ENCODE data around the gene CLDN17.

The CLDN17 gene

DNA sequence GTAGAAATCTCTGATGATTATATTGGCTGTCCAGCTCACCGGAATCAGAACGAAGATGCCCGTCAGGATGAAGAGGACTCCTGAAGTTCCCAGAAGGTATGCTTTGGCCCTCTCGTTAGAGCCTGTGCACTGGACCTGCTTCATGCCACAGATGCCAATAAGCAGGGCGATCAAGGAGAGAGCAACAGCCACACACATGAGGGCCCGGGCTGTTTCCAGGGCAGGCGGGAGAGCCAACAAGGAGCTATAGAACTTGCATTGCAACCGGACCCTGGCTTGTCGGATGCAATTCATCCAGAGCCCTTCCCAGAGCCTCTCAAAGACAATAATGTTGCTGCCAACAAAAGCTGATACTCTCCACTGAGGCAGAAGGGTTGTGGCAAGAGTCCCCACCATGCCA lies 434 bp downstream of the CLDN17 start:
- TF ChIP-seq, protein P1, sequence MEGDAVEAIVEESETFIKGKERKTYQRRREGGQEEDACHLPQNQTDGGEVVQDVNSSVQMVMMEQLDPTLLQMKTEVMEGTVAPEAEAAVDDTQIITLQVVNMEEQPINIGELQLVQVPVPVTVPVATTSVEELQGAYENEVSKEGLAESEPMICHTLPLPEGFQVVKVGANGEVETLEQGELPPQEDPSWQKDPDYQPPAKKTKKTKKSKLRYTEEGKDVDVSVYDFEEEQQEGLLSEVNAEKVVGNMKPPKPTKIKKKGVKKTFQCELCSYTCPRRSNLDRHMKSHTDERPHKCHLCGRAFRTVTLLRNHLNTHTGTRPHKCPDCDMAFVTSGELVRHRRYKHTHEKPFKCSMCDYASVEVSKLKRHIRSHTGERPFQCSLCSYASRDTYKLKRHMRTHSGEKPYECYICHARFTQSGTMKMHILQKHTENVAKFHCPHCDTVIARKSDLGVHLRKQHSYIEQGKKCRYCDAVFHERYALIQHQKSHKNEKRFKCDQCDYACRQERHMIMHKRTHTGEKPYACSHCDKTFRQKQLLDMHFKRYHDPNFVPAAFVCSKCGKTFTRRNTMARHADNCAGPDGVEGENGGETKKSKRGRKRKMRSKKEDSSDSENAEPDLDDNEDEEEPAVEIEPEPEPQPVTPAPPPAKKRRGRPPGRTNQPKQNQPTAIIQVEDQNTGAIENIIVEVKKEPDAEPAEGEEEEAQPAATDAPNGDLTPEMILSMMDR (IDR thresholded peaks at IDR 0.05; ENCODE audit: low read depth, low read length, missing control alignments): no peak
- no peak overlapping the region for H3K4me3 ChIP-seq (replicated peaks; ENCODE audit: low read depth, low read length)
- no peak for DNase-seq (ENCODE audit: extremely low read depth, low read depth)

DNA sequence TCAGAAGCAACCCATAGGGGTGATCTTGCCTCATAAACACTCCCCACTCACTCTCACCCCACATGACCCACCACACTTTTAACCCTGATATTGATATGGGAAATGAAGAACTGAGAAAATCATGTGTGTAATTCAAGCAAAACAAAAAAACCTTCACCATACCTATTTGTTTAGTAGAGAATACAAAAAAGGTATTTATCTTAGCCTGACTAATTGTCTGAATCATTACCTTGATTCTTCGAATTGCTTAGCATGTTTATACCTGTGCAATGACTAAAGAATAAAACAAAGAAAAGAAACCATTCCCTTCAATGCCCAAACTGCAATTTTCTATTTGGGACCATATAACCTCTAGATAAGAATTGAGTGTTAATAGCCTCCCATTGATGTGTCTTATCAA lies 1.8 kb downstream of the CLDN17 start:
- no peak for DNase-seq (ENCODE audit: extremely low read depth, low read depth)
- TF ChIP-seq, protein P1 (IDR thresholded peaks at IDR 0.05; ENCODE audit: low read depth, low read length, missing control alignments): no peak
- H3K4me3 ChIP-seq (replicated peaks; ENCODE audit: low read depth, low read length): no peak overlapping the region

DNA sequence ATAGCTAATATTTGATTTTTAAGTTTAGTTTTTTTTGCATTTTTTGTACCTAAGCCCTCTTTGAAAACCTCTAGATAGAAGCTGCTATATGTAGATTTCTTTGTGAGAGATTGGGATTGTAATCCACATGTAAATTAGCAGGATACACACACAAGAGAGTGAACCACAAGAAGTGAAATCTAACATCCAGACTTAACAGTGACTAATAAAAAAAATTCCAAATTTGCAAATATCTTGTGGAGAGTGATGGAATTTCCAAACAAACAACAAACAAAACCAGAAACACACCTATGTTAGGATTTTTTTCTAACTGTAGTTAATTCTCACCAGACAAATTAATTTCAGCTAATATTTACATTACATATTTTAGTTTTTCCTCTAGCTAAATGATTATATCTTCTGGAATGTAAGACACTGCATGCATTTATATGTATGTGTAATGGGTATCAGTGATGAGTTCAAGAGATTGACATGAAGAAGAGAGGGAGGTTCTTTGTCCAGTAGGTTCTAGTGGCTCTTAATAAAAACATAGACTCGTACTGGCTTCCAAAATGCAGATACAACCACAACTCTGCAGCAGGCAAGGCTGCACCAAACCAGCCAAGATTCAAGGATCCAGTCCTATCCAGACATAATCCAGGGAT lies 12.8 kb downstream of the CLDN17 start:
- TF ChIP-seq, protein P1 (IDR thresholded peaks at IDR 0.05; ENCODE audit: low read depth, low read length, missing control alignments): no peak
- no peak overlapping the region for H3K4me3 ChIP-seq (replicated peaks; ENCODE audit: low read depth, low read length)
- DNase-seq (ENCODE audit: extremely low read depth, low read depth): no peak

DNA sequence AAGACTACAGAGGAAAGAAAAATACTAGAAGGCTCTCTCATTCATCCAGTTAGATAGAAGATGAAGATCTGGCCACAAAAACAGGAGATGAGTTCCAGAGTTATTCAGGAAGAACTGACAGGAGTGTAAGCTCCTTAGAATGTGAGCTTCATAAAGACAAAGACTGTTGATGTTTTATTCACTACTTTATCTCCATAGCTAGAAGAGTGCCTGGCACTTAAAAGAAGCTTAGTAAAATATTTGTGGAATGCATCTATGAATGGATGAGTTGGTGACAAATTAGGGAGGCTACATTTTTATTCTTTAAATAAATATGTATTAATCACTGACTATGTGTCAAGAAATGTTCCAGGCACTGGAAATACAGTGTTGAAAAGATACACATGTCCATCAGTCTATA lies 13.8 kb downstream of the CLDN17 start:
- H3K4me3 ChIP-seq (replicated peaks; ENCODE audit: low read depth, low read length): no peak overlapping the region
- DNase-seq (ENCODE audit: extremely low read depth, low read depth): no peak
- TF ChIP-seq, protein P1 (IDR thresholded peaks at IDR 0.05; ENCODE audit: low read depth, low read length, missing control alignments): no peak

DNA sequence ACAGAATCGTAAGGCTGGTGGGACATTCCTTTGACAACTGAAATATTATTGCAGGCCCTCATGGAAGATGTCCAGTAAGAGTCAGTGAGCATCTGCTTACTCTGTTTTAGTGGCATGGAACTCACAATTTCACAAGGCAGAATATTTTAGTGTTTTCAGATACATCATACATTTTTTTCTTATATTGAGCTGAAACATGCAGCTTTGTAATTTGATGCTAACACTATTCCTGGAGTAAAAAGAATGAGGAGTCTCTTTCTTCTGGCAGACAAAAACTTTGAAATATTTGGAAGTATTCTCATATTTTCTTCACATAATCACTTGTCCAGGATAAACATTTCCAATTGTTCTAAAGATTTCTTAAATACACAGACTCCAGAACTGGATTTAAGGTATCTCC lies 17.7 kb downstream of the CLDN17 start:
- TF ChIP-seq, protein P1 (IDR thresholded peaks at IDR 0.05; ENCODE audit: low read depth, low read length, missing control alignments): no peak
- no peak overlapping the region for H3K4me3 ChIP-seq (replicated peaks; ENCODE audit: low read depth, low read length)
- DNase-seq (ENCODE audit: extremely low read depth, low read depth): no peak

DNA sequence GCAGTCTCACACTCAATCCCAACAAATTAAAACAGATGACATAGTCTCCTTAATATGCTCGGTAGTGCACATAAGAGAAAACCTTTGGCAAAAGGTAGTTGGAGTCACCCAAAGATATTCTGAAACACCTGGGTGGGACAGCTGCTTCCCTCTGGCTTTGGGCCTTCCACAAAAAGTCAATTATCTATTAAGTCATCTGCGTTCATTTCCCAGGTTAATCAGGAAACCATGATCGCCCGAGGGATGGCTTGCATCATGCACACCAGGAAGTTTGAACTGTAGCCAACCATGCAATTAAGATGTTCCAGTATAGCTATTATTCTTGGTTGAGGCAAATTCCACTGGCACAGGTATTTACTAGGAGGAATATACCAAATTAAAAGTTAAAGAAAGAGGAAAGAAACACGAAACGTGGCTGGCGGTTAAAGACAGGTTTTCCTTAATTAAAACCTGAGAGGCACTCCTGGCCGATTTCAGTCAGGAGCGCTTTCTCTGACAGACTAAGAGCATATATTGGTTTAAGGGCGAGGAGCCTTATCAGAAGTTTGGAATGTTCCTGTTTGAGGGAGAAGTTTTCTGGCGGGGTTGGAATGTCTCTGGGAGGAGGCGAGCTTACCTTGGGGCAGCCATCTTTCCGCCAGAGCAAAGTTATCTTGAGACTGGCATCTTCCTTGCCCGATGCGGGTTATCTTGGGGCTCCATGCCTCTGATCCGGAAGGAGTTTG lies 19.9 kb downstream of the CLDN17 start:
- no peak for DNase-seq (ENCODE audit: extremely low read depth, low read depth)
- H3K4me3 ChIP-seq (replicated peaks; ENCODE audit: low read depth, low read length): no peak overlapping the region

More for the DNA sequence above, 19.9 kb downstream of the CLDN17 start:
- TF ChIP-seq, protein P1 (IDR thresholded peaks at IDR 0.05; ENCODE audit: low read depth, low read length, missing control alignments): no peak
